IMR-90 (cell line): ENCODE data around the gene RIPOR2. TPM values are rescaled to one million over a fixed set of nuclear protein-coding genes. Genes with fewer than 3 reads are reported as not detected.

Source experiments
- ATAC-seq: fragments of 200-7000 bp; cut with Tn5 transposase; 2 replicates; pipeline ENCODE4 v1.9.1; 2020; ENCODE audit warnings: low read depth, mild to moderate bottlenecking, moderate library complexity
- BruUV-seq: library from RNA; stranded (reverse); fragments of 400-500 nt; replicated peaks from 2 replicates; lab custom pipeline; 2021; lab: Mats Ljungman, UMichigan
- CTCF ChIA-PET: fragments of 300-600 bp; formaldehyde crosslinking; extraction: SDS; loops from one replicate; lab custom pipeline; 2021; ENCODE audit warnings: antibody characterized with exemption; lab: Yijun Ruan, JAX
- POLR2A ChIA-PET: fragments of 300-600 bp; sonication (Branson Sonifier 250); formaldehyde crosslinking; loops from one replicate; lab custom pipeline; 2022; ENCODE audit warnings: antibody characterized with exemption; ENCODE audit not compliant: unreplicated experiment; lab: Charles Lee
- DNase-seq: peaks from one replicate; pipeline ENCODE4 v3.0.0; 2013
- H2AFZ ChIP-seq: replicated peaks from 2 replicates; pipeline ENCODE3; 2013; ENCODE audit warnings: low read length, mild to moderate bottlenecking; ENCODE audit not compliant: poor library complexity
- H2AK5ac ChIP-seq: 2 replicates; pipeline ENCODE4 v1.6.1; 2013; ENCODE audit warnings: low read depth, low read length, inconsistent platforms
- H2AK9ac ChIP-seq: replicated peaks from 2 replicates; pipeline ENCODE3; 2013; ENCODE audit warnings: mild to moderate bottlenecking, low read depth, low read length, moderate library complexity; ENCODE audit not compliant: poor library complexity
- H2BK120ac ChIP-seq: 2 replicates; pipeline ENCODE4 v1.6.1; 2013; ENCODE audit warnings: low read depth, low read length, inconsistent platforms
- H2BK15ac ChIP-seq: 3 replicates; pipeline ENCODE4 v1.6.1; 2013; ENCODE audit warnings: low read depth, low read length, inconsistent platforms
- H2BK20ac ChIP-seq: 2 replicates; pipeline ENCODE4 v1.6.1; 2013; ENCODE audit warnings: low read depth, mild to moderate bottlenecking, inconsistent platforms, low read length, moderate library complexity
- H2BK5ac ChIP-seq: 2 replicates; pipeline ENCODE4 v1.6.1; 2013; ENCODE audit warnings: mild to moderate bottlenecking, low read depth, low read length, inconsistent platforms; ENCODE audit not compliant: poor library complexity, severe bottlenecking
- H3K14ac ChIP-seq: replicated peaks from 2 replicates; pipeline ENCODE4 v1.6.1; 2013; ENCODE audit warnings: low read depth, low read length, inconsistent platforms
- H3K18ac ChIP-seq: 2 replicates; pipeline ENCODE4 v1.6.1; 2013; ENCODE audit warnings: low read depth, low read length, control low read depth
- H3K23ac ChIP-seq: 2 replicates; pipeline ENCODE4 v1.6.1; 2013; ENCODE audit warnings: low read depth, low read length, inconsistent platforms
- H3K27ac ChIP-seq: 2 replicates; pipeline ENCODE4 v1.5.1; 2013; ENCODE audit warnings: mild to moderate bottlenecking, control low read depth, low read length; ENCODE audit not compliant: insufficient read depth
- H3K27me3 ChIP-seq: 2 replicates; pipeline ENCODE4 v1.6.1; 2013; ENCODE audit warnings: low read length; ENCODE audit not compliant: control insufficient read depth, insufficient read depth
- H3K36me3 ChIP-seq: 2 replicates; pipeline ENCODE4 v1.6.1; 2013; ENCODE audit warnings: low read length, mixed read lengths; ENCODE audit not compliant: control insufficient read depth, insufficient read depth
- H3K4ac ChIP-seq: 2 replicates; pipeline ENCODE4 v1.6.1; 2013; ENCODE audit warnings: low read depth, low read length, inconsistent platforms
- H3K4me1 ChIP-seq: 2 replicates; pipeline ENCODE4 v1.6.1; 2013; ENCODE audit warnings: low read length, mixed read lengths; ENCODE audit not compliant: control insufficient read depth, insufficient read depth
- H3K4me2 ChIP-seq: 2 replicates; pipeline ENCODE4 v1.6.1; 2013; ENCODE audit warnings: low read depth, mild to moderate bottlenecking, control low read depth, low read length, moderate library complexity
- H3K4me3 ChIP-seq: 2 replicates; pipeline ENCODE4 v1.5.1; 2013; ENCODE audit warnings: low read depth, mild to moderate bottlenecking, control low read depth, low read length, moderate library complexity; ENCODE audit not compliant: insufficient read depth
- H3K56ac ChIP-seq: 2 replicates; pipeline ENCODE4 v1.6.1; 2013; ENCODE audit warnings: low read length, inconsistent platforms; ENCODE audit not compliant: insufficient read depth; ENCODE audit errors: extremely low read depth
- H3K79me1 ChIP-seq, 2 experiments: 2 replicates each; pipeline ENCODE4 v1.6.1; 2013; ENCODE audit warnings: low read length in 2 of 2, inconsistent platforms in 1 of 2, low read depth in 1 of 2
- H3K9ac ChIP-seq: 2 replicates; pipeline ENCODE4 v1.6.1; 2013; ENCODE audit warnings: low read depth, low read length, control low read depth
- H3K9me1 ChIP-seq: 2 replicates; pipeline ENCODE4 v1.6.1; 2013; ENCODE audit warnings: low read length, inconsistent platforms; ENCODE audit not compliant: insufficient read depth
- H3K9me3 ChIP-seq: 2 replicates; pipeline ENCODE4 v1.6.1; 2013; ENCODE audit warnings: low read length; ENCODE audit not compliant: control insufficient read depth, insufficient read depth
- H4K20me1 ChIP-seq: 2 replicates; pipeline ENCODE4 v1.6.1; 2013; ENCODE audit warnings: low read length, inconsistent platforms; ENCODE audit not compliant: insufficient read depth
- H4K5ac ChIP-seq: 2 replicates; pipeline ENCODE4 v1.6.1; 2013; ENCODE audit warnings: mild to moderate bottlenecking, low read depth, low read length, control low read depth
- H4K8ac ChIP-seq, 2 experiments: 2 replicates each; pipeline ENCODE4 v1.6.1; 2013; ENCODE audit warnings: low read depth in 2 of 2, low read length in 2 of 2, control low read depth in 1 of 2, inconsistent platforms in 1 of 2
- H4K91ac ChIP-seq: 2 replicates; pipeline ENCODE4 v1.6.1; 2013; ENCODE audit warnings: low read depth, low read length, inconsistent platforms; ENCODE audit not compliant: insufficient read depth
- BHLHE40 ChIP-seq: fragments of 150-350 bp; IDR thresholded peaks from 2 replicates; pipeline ENCODE4 v1.6.1; 2016; ENCODE audit warnings: mild to moderate bottlenecking, low read depth, low read length
- CHD1 ChIP-seq: IDR thresholded peaks from 2 replicates; pipeline ENCODE4 v1.6.1; 2012; ENCODE audit warnings: low read depth, low read length, improper control_type of control experiment
- FOS ChIP-seq: fragments of 150-350 bp; IDR thresholded peaks from 2 replicates; pipeline ENCODE4 v1.6.1; 2016; ENCODE audit warnings: low read depth, low read length
- MAFK ChIP-seq: IDR thresholded peaks from 2 replicates; pipeline ENCODE4 v1.6.1; 2012; ENCODE audit warnings: low read depth, low read length, improper control_type of control experiment
- MAZ ChIP-seq: IDR thresholded peaks from 2 replicates; pipeline ENCODE4 v1.6.1; 2012; ENCODE audit warnings: low read depth, mild to moderate bottlenecking, low read length, improper control_type of control experiment, moderate library complexity, borderline replicate concordance
- MXI1 ChIP-seq: IDR thresholded peaks from 2 replicates; pipeline ENCODE4 v1.6.1; 2012; ENCODE audit warnings: low read depth, mild to moderate bottlenecking, low read length, moderate library complexity, borderline replicate concordance
- NFE2L2 ChIP-seq: fragments of 150-350 bp; IDR thresholded peaks from 2 replicates; pipeline ENCODE4 v1.6.1; 2016; ENCODE audit warnings: low read depth, mild to moderate bottlenecking, low read length
- POLR2A ChIP-seq: IDR thresholded peaks from 2 replicates; pipeline ENCODE4 v1.6.1; 2012; ENCODE audit warnings: mild to moderate bottlenecking, low read depth, low read length
- RAD21 ChIP-seq: IDR thresholded peaks from 2 replicates; pipeline ENCODE4 v1.6.1; 2012; ENCODE audit warnings: low read length, improper control_type of control experiment
- RCOR1 ChIP-seq: IDR thresholded peaks from 2 replicates; pipeline ENCODE4 v1.6.1; 2012; ENCODE audit warnings: mild to moderate bottlenecking, low read length, improper control_type of control experiment; ENCODE audit not compliant: insufficient replicate concordance
- RFX5 ChIP-seq: IDR thresholded peaks from 2 replicates; pipeline ENCODE4 v1.8.0; 2012; ENCODE audit warnings: low read depth, mild to moderate bottlenecking, low read length, moderate library complexity
- SMC3 ChIP-seq: fragments of 150-350 bp; IDR thresholded peaks from 2 replicates; pipeline ENCODE4 v1.6.1; 2016; ENCODE audit warnings: low read depth, mild to moderate bottlenecking, antibody characterized with exemption, low read length, moderate library complexity
- WGBS, 2 experiments: methylation state at CpG; one replicate each; pipeline versions ENCODE4 v1.1.5 to v1.1.7; 2013; ENCODE audit warnings: missing lambda C conversion rate in 2 of 2; ENCODE audit not compliant: insufficient read length in 1 of 2; ENCODE audit errors: extremely low coverage in 2 of 2; 5-methylcytosine and 5-hydroxymethylcytosine counted together
- dilution Hi-C: fragments of 300-500 bp; cut with HindIII; formaldehyde crosslinking; loops from one replicate; pipeline ENCODE4 v1.14.3; 2018; ENCODE audit warnings: low sequenced_read_pairs; ENCODE audit not compliant: unreplicated experiment
- in situ Hi-C: fragments of 300-500 bp; cut with MboI; formaldehyde crosslinking; loops from 3 replicates; pipeline ENCODE4 v1.14.3; 2019; ENCODE audit warnings: low sequenced_read_pairs, inconsistent platforms, mixed read lengths
- intact Hi-C: fragments of 100-400 bp; cut with micrococcal nuclease; formaldehyde crosslinking; loops from 2 replicates; pipeline ENCODE4 v1.10.0; 2022
- polyA plus RNA-seq, 3 experiments: library from polyadenylated mRNA; depleted of rRNA; stranded (reverse); fragments of >200 nt; gene quantifications; 2 replicates each; pipeline ENCODE4 v1.2.3, GENCODE V29; 2012; ENCODE audit warnings: low replicate concordance in 1 of 3
- total RNA-seq: library from RNA; depleted of rRNA; stranded (reverse); fragments of >200 nt; gene quantifications from 2 replicates; pipeline ENCODE4 v1.2.3, GENCODE V29; 2012
- TF ChIP-seq, protein P1 (sequence below): fragments of 150-350 bp; IDR thresholded peaks from 2 replicates; pipeline ENCODE4 v1.6.1; 2017; ENCODE audit warnings: mild to moderate bottlenecking, antibody characterized with exemption, low read length, low read depth
- TF ChIP-seq, protein P2 (sequence below): fragments of 150-350 bp; IDR thresholded peaks from 2 replicates; pipeline ENCODE4 v1.6.1; 2016; ENCODE audit warnings: low read depth, mild to moderate bottlenecking, low read length, moderate library complexity, borderline replicate concordance

The RIPOR2 gene
- total and polyA plus RNA-seq, 2 of the 4 experiments (the other 2 are of a cell fraction) = 1.1 to 1.2 TPM

DNA sequence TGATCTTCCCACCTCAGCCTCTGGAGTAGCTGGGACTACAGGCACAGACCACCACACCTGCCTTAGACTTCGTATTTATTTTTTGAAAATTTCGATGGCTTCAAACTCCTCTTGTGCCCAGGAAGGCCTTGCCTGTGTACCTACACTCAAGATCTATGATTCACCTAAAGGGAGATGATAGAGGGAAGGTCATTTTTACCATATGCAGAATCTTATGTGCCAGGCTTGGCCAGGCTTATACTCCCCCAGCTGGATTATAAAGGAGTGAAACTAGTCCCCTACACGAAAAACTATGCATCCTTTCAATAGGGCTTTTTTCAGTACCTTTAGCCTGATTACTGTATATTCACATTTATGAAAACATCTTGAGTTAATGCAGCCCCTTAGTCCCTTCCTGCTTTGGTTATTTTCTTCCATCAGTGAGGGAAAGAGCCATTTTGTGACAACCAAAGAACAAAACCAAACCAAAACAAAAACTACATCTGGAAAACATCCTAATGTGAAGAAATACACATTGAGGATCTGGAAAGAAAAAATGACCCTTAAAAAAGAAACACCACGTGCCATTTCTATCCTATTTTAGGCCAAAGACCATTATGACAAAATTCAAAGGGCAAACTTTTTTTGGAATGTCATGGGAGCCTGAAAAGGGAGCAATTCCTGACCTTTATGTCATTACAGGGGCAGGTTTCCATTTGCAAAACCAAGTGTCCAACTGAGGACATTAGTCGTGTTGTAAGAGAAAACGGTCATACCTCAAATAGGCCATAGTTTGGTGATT lies 34.7 kb downstream of the RIPOR2 start:
- Histone ChIP-seq H2BK120ac (peak overlapping the region; percentile 66), H2BK20ac (peak overlapping the region; percentile 75; the same call in 1 of the 2 replicates), H3K23ac (0 out of 2 replicates have a peak overlapping the region, but pooled peaks have one; percentile 52), H3K14ac (peak overlapping the region; percentile 43; the same call in 1 of the 2 replicates), H3K4ac (peak overlapping the region; percentile 61; the same call in 1 of the 2 replicates), H3K18ac (peak overlapping the region; percentile 81), H3K79me1 (peaks cover 8 to 10% of the 10 kb centered on the region in 2 experiments; a peak in 2 of 4 replicates), H2AK9ac (no peak overlapping the region), H3K27me3 (no peaks in the 10 kb centered on the region), H3K9ac (no peak overlapping the region), H3K36me3 (no peaks in the 10 kb centered on the region), H2BK5ac (peak overlapping the region; percentile 34), H2BK15ac (peak overlapping the region; percentile 57; the same call in 2 of the 3 replicates), H4K91ac (no peak overlapping the region), H3K4me3 (no peak overlapping the region), H3K56ac (no peak overlapping the region), H3K9me1 (no peaks in the 10 kb centered on the region), H3K9me3 (no peaks in the 10 kb centered on the region), H2AFZ (no peak overlapping the region), H4K20me1 (no peaks in the 10 kb centered on the region), H4K8ac (peak overlapping the region in 1 of 2 experiments; percentile 27; a peak in 3 of 4 replicates), H4K5ac (no peak overlapping the region; the same call in 1 of the 2 replicates), H2AK5ac (peak overlapping the region; percentile 76), H3K4me1 (peaks cover 9% of the 10 kb centered on the region), H3K27ac (no peak overlapping the region), H3K4me2 (no peak overlapping the region)
- ChIA-PET CTCF (interaction anchor here (2.6 kb wide), 2 partner anchors 9 to 12 kb away, joined by 11 read pairs; no protein-coding TSS in a partner anchor), POLR2A (no interaction called here)
- BruUV-seq = no TSS peak
- no peak for ATAC-seq
- no CpG with 5 or more reads among the region's 6 CpGs for WGBS, 2 experiments
- intact Hi-C loops = loop anchor here (2.0 kb wide), 1 partner anchor 18 kb away; no protein-coding TSS in a partner anchor
- in situ Hi-C loops = no loop called here
- DNase-seq = no peak
- dilution Hi-C loops = no loop called here
- TF ChIP-seq SMC3 (no peak), RCOR1 (no peak), POLR2A (no peak), MAZ (no peak), BHLHE40 (no peak), RFX5 (no peak), MXI1 (no peak), MAFK (no peak), RAD21 (no peak), CHD1 (no peak), NFE2L2 (no peak), FOS (no peak)
- TF ChIP-seq, protein P1, sequence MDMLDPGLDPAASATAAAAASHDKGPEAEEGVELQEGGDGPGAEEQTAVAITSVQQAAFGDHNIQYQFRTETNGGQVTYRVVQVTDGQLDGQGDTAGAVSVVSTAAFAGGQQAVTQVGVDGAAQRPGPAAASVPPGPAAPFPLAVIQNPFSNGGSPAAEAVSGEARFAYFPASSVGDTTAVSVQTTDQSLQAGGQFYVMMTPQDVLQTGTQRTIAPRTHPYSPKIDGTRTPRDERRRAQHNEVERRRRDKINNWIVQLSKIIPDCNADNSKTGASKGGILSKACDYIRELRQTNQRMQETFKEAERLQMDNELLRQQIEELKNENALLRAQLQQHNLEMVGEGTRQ = no peak
- TF ChIP-seq, protein P2, sequence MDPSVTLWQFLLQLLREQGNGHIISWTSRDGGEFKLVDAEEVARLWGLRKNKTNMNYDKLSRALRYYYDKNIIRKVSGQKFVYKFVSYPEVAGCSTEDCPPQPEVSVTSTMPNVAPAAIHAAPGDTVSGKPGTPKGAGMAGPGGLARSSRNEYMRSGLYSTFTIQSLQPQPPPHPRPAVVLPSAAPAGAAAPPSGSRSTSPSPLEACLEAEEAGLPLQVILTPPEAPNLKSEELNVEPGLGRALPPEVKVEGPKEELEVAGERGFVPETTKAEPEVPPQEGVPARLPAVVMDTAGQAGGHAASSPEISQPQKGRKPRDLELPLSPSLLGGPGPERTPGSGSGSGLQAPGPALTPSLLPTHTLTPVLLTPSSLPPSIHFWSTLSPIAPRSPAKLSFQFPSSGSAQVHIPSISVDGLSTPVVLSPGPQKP = no peak
